HCT116 (cell line): ENCODE measurements around the gene CLEC4F. TPM values are rescaled to one million over a fixed set of nuclear protein-coding genes. Genes with fewer than 3 reads are reported as not detected.

Experiments
- ATAC-seq: fragments of 200-7000 bp; cut with Tn5 transposase; 2 replicates; pipeline ENCODE4 v1.9.1; 2020; ENCODE audit warnings: mild to moderate bottlenecking, moderate library complexity
- BruUV-seq: library from RNA; stranded (reverse); fragments of 400-500 nt; replicated peaks from 2 replicates; lab custom pipeline; 2021; lab: Mats Ljungman, UMichigan
- CTCF ChIA-PET: fragments of 300-600 bp; sonication (Branson Sonifier 250); formaldehyde crosslinking; loops from one replicate; lab custom pipeline; 2021; ENCODE audit warnings: antibody characterized with exemption; lab: Charles Lee
- POLR2A ChIA-PET: fragments of 300-600, 350-600 bp; sonication (Branson Sonifier 250); formaldehyde crosslinking; loops from one replicate; lab custom pipeline; 2021; ENCODE audit warnings: antibody characterized with exemption; lab: Charles Lee
- RAD21 ChIA-PET, 2 experiments: fragments of 300-600 bp; sonication (Branson Sonifier 250); formaldehyde crosslinking; loops; one replicate each; lab custom pipeline; 2023; ENCODE audit warnings: low total read pairs in 2 of 2; ENCODE audit not compliant: uncharacterized antibody in 2 of 2, unreplicated experiment in 2 of 2, low non-redundant PET in 1 of 2; lab: Charles Lee
- DNase-seq: peaks from one replicate; pipeline ENCODE4 v3.0.0-alpha.2; 2010; ENCODE audit warnings: low read depth, low spot score
- H2AFZ ChIP-seq: fragments of 200-600 bp; shearing (Covaris generic), sonication (generic); 2 replicates; pipeline ENCODE4 v1.6.1; 2017; ENCODE audit warnings: low read depth, mixed run types, mixed read lengths, antibody characterized with exemption, low read length; ENCODE audit not compliant: poor library complexity, severe bottlenecking
- H3K27ac ChIP-seq: 2 replicates; pipeline ENCODE4 v1.5.1; 2012; ENCODE audit warnings: low read depth, low read length
- H3K27me3 ChIP-seq: fragments of 200-600 bp; sonication (generic); 2 replicates; pipeline ENCODE4 v1.6.1; 2016; ENCODE audit warnings: mixed run types, low read length, mixed read lengths; ENCODE audit not compliant: insufficient read depth
- H3K36me3 ChIP-seq, 2 experiments: fragments of 200-500 bp in 1 of 2; fragments of 200-600 bp in 1 of 2; sonication (Bioruptor generic) in 1 of 2; sonication (generic) in 1 of 2; 2 replicates each; pipeline versions ENCODE4 v1.5.1 to v1.6.1; 2014 to 2016; ENCODE audit warnings: low read length in 2 of 2, inconsistent platforms in 1 of 2, mixed read lengths in 1 of 2, mixed run types in 1 of 2; ENCODE audit not compliant: insufficient read depth in 2 of 2, control insufficient read depth in 1 of 2
- H3K4me1 ChIP-seq, 2 experiments: fragments of 200-600 bp in 1 of 2; sonication (generic) in 1 of 2; 2 replicates each; pipeline versions ENCODE4 v1.5.1 to v1.6.1; 2012 to 2017; ENCODE audit warnings: low read length in 2 of 2, inconsistent platforms in 1 of 2, mild to moderate bottlenecking in 1 of 2, mixed read lengths in 1 of 2, mixed run types in 1 of 2, moderate library complexity in 1 of 2; ENCODE audit not compliant: insufficient read depth in 2 of 2, control insufficient read depth in 1 of 2
- H3K4me2 ChIP-seq: fragments of 200-600 bp; sonication (generic); 2 replicates; pipeline ENCODE4 v1.6.1; 2017; ENCODE audit warnings: mixed run types, low read length, mixed read lengths
- H3K4me3 ChIP-seq, 2 experiments: fragments of 200-600 bp in 1 of 2; sonication (generic) in 1 of 2; replicated peaks in 1 of 2; 2 replicates each; pipeline ENCODE4 v1.5.1; 2011 to 2016; ENCODE audit warnings: low read length in 2 of 2, control low read depth in 1 of 2, low read depth in 1 of 2, mild to moderate bottlenecking in 1 of 2, mixed read lengths in 1 of 2, mixed run types in 1 of 2
- H3K79me2 ChIP-seq: fragments of 200-600 bp; sonication (generic); 2 replicates; pipeline ENCODE4 v1.6.1; 2017; ENCODE audit warnings: mild to moderate bottlenecking, mixed run types, low read length, moderate library complexity, mixed read lengths; ENCODE audit not compliant: insufficient read depth
- H3K9ac ChIP-seq: fragments of 200-600 bp; sonication (generic); 2 replicates; pipeline ENCODE4 v1.6.1; 2016; ENCODE audit warnings: low read length, mixed read lengths
- H3K9me2 ChIP-seq: fragments of 200-600 bp; sonication (generic), shearing (Covaris generic); 2 replicates; pipeline ENCODE4 v1.6.1; 2017; ENCODE audit warnings: mixed run types, mild to moderate bottlenecking, moderate library complexity; ENCODE audit not compliant: insufficient read depth
- H3K9me3 ChIP-seq, 2 experiments: fragments of 200-500 bp in 1 of 2; fragments of 200-600 bp in 1 of 2; sonication (Bioruptor generic) in 1 of 2; sonication (generic) in 1 of 2; 2 replicates each; pipeline ENCODE4 v1.6.1; 2014 to 2017; ENCODE audit warnings: low read length in 2 of 2, mixed read lengths in 2 of 2, inconsistent platforms in 1 of 2, low read depth in 1 of 2, mild to moderate bottlenecking in 1 of 2, mixed run types in 1 of 2, moderate library complexity in 1 of 2; ENCODE audit not compliant: control insufficient read depth in 1 of 2, insufficient read depth in 1 of 2
- H4K20me1 ChIP-seq: fragments of 200-600 bp; sonication (generic), shearing (Covaris generic); 2 replicates; pipeline ENCODE4 v1.6.1; 2017; ENCODE audit warnings: mixed run types, mild to moderate bottlenecking, moderate library complexity; ENCODE audit not compliant: insufficient read depth
- ATF3 ChIP-seq: IDR thresholded peaks from 2 replicates; pipeline ENCODE4 v1.6.1; 2012
- CBX3 ChIP-seq: IDR thresholded peaks from 2 replicates; pipeline ENCODE4 v1.6.1; 2012; ENCODE audit warnings: low read depth
- CTCF ChIP-seq, 3 experiments: fragments of 200-600 bp in 1 of 3; sonication (generic) in 1 of 3; IDR thresholded peaks in 2 of 3; conservative IDR thresholded peaks in 1 of 3; 2 replicates each; pipeline ENCODE4 v1.5.1; 2012 to 2017; ENCODE audit warnings: low read depth in 2 of 3, low read length in 2 of 3, antibody characterized with exemption in 1 of 3, borderline replicate concordance in 1 of 3, control low read depth in 1 of 3, mild to moderate bottlenecking in 1 of 3, mixed read lengths in 1 of 3, mixed run types in 1 of 3, moderate library complexity in 1 of 3; ENCODE audit not compliant: insufficient read depth in 1 of 3
- EGR1 ChIP-seq: IDR thresholded peaks from 2 replicates; pipeline ENCODE4 v1.6.1; 2012; ENCODE audit warnings: low read depth
- ELF1 ChIP-seq: IDR thresholded peaks from 2 replicates; pipeline ENCODE4 v1.6.1; 2012; ENCODE audit warnings: low read depth, borderline replicate concordance
- EZH2 ChIP-seq: fragments of 200-600 bp; sonication (generic); IDR thresholded peaks from 2 replicates; pipeline ENCODE4 v1.6.1; 2017; ENCODE audit warnings: antibody characterized with exemption, mixed run types
- EZH2phosphoT487 ChIP-seq: fragments of 200-600 bp; IDR thresholded peaks from 2 replicates; pipeline ENCODE4 v1.6.1; 2018; ENCODE audit warnings: antibody characterized with exemption, borderline replicate concordance
- JUND ChIP-seq: IDR thresholded peaks from 2 replicates; pipeline ENCODE4 v1.6.1; 2012
- MAX ChIP-seq: IDR thresholded peaks from 2 replicates; pipeline ENCODE4 v1.6.1; 2012
- POLR2A ChIP-seq: IDR thresholded peaks from 2 replicates; pipeline ENCODE4 v1.7.0; 2011; ENCODE audit warnings: borderline replicate concordance; ENCODE audit not compliant: insufficient read depth, insufficient read length; ENCODE audit errors: extremely low read depth
- POLR2AphosphoS5 ChIP-seq: IDR thresholded peaks from 2 replicates; pipeline ENCODE4 v1.6.1; 2011; ENCODE audit warnings: mild to moderate bottlenecking, low read depth, low read length, moderate library complexity
- REST ChIP-seq: IDR thresholded peaks from 2 replicates; pipeline ENCODE4 v1.6.1; 2012; ENCODE audit warnings: low read depth
- SIN3A ChIP-seq: IDR thresholded peaks from 2 replicates; pipeline ENCODE4 v1.6.1; 2012; ENCODE audit warnings: low read depth
- SP1 ChIP-seq: IDR thresholded peaks from 2 replicates; pipeline ENCODE4 v1.6.1; 2012; ENCODE audit warnings: low read depth
- SRF ChIP-seq: IDR thresholded peaks from 2 replicates; pipeline ENCODE4 v1.6.1; 2012; ENCODE audit warnings: low read depth
- YY1 ChIP-seq: IDR thresholded peaks from 2 replicates; pipeline ENCODE4 v1.6.1; 2011; ENCODE audit warnings: low read length, low read depth, moderate library complexity, mild to moderate bottlenecking; ENCODE audit not compliant: insufficient replicate concordance; ENCODE audit errors: extremely low read depth
- ZBTB33 ChIP-seq: IDR thresholded peaks from 2 replicates; pipeline ENCODE4 v1.6.1; 2011; ENCODE audit warnings: mild to moderate bottlenecking, low read length, moderate library complexity; ENCODE audit not compliant: insufficient replicate concordance; ENCODE audit errors: extremely low read depth
- ZFX ChIP-seq: fragments of 450-650 bp; IDR thresholded peaks from 2 replicates; pipeline ENCODE4 v1.6.1; 2017
- ZNF274 ChIP-seq: fragments of 200-500 bp; sonication (Bioruptor generic); IDR thresholded peaks from 2 replicates; pipeline ENCODE4 v1.6.1; 2014; ENCODE audit warnings: mild to moderate bottlenecking, low read depth, low read length, inconsistent platforms
- intact Hi-C: fragments of 100-400 bp; cut with micrococcal nuclease; formaldehyde crosslinking; loops from 2 replicates; pipeline ENCODE4 v1.10.0; 2022
- total RNA-seq: library from RNA; stranded (reverse); gene quantifications from one replicate; pipeline ENCODE4 v1.2.1, GENCODE V29; 2021; ENCODE audit not compliant: unreplicated experiment

The CLEC4F gene
- total RNA-seq, 1 experiment from 2014 or later: not detected

GRCh38 chr2:70785137-70785911 is 35.1 kb downstream of the CLEC4F start:
- H3K27ac ChIP-seq: no peak overlapping the region
- ChIA-PET CTCF (interaction anchor here (0.6 to 1.6 kb wide), 8 partner anchors 10 to 481 kb away, joined by 3 to 11 read pairs (median 4); no protein-coding TSS in a partner anchor), RAD21 (no interaction called here), POLR2A (no interaction called here)
- no peak overlapping the region for H3K9ac ChIP-seq
- no peaks in the 10 kb centered on the region for H3K36me3 ChIP-seq
- H2AFZ ChIP-seq: peak overlapping the region; percentile 70
- H3K79me2 ChIP-seq: no peaks in the 10 kb centered on the region
- no TSS peak for BruUV-seq
- no peaks in the 10 kb centered on the region for H3K27me3 ChIP-seq
- H3K4me2 ChIP-seq: peak overlapping the region; percentile 19; the same call in 1 of the 2 replicates
- H3K4me1 ChIP-seq: peaks cover 0 to 10% of the 10 kb centered on the region in 2 experiments; a peak in 2 of 4 replicates
- intact Hi-C loops: loop anchor here (1.0 to 10.0 kb wide), 3 partner anchors 101 to 481 kb away; no protein-coding TSS in a partner anchor
- peak; percentile 41 for DNase-seq
- H3K9me2 ChIP-seq: no peaks in the 10 kb centered on the region
- no peaks in the 10 kb centered on the region for H4K20me1 ChIP-seq
- no peaks in the 10 kb centered on the region for H3K9me3 ChIP-seq
- ATAC-seq: peak; percentile 82
- no peak overlapping the region for H3K4me3 ChIP-seq
- TF ChIP-seq POLR2AphosphoS5 (no peak), ATF3 (no peak), CBX3 (0 out of 2 replicates have a peak, but pooled peaks have one; percentile 49), REST (no peak), ZFX (no peak), MAX (0 out of 2 replicates have a peak, but pooled peaks have one; percentile 15), SP1 (no peak), ZBTB33 (no peak), JUND (no peak), EZH2phosphoT487 (no peak), ELF1 (no peak), EGR1 (no peak), SRF (no peak), ZNF274 (no peak), YY1 (no peak), CTCF (IDR thresholded peaks at IDR 0.05 in 2 of 3, conservative IDR thresholded peaks at IDR 0.05 in 1 of 3; ENCODE audit: borderline replicate concordance in 1 of 3, insufficient read depth in 1 of 3, low read depth in 2 of 3, low read length in 2 of 3) (peak; percentile 76 to 85 (median 81)), EZH2 (no peak), SIN3A (no peak), POLR2A (no peak)
